Naive thymus-derived CD4-positive, alpha-beta T cell (primary cell): ENCODE data around the gene CYRIA. TPM values are rescaled to one million over a fixed set of nuclear protein-coding genes. Genes with fewer than 3 reads are reported as not detected.

ENCODE experiments used
- ATAC-seq: fragments of 150-1000 bp; cut with Tn5 transposase; 2 replicates; pipeline ENCODE4 v1.10.0; 2021; ENCODE audit warnings: mild to moderate bottlenecking, moderate library complexity
- CTCF ChIA-PET: fragments of 350-600 bp; sonication (Branson Sonifier 250); formaldehyde crosslinking; loops from one replicate; lab custom pipeline; 2021; ENCODE audit warnings: antibody characterized with exemption; lab: Charles Lee
- POLR2A ChIA-PET: fragments of 350-600 bp; sonication (Branson Sonifier 250); formaldehyde crosslinking; loops from one replicate; lab custom pipeline; 2021; ENCODE audit warnings: antibody characterized with exemption, inconsistent platforms; lab: Charles Lee
- DNase-seq, 9 donors: peaks; one replicate each; pipeline versions ENCODE4 v3.0.0 to v3.0.0-alpha.2; 2020 to 2022; ENCODE audit warnings: mixed read lengths in 1 of 9
- H3K27ac ChIP-seq: one replicate; pipeline ENCODE4 v1.7.0; 2013; ENCODE audit warnings: mild to moderate bottlenecking, low read depth, low read length, moderate library complexity
- H3K27me3 ChIP-seq, 2 donors: one replicate each; pipeline ENCODE4 v1.7.0; 2013; ENCODE audit warnings: low read length in 2 of 2, mild to moderate bottlenecking in 2 of 2, moderate library complexity in 2 of 2; ENCODE audit not compliant: control insufficient read depth in 2 of 2, insufficient read depth in 2 of 2
- H3K36me3 ChIP-seq, 3 experiments: 1 replicate in 2 of 3; 2 replicates in 1 of 3; pipeline ENCODE4 v1.7.0; 2013; ENCODE audit warnings: low read length in 3 of 3, mild to moderate bottlenecking in 3 of 3, moderate library complexity in 1 of 3; ENCODE audit not compliant: insufficient read depth in 3 of 3, control insufficient read depth in 2 of 3
- H3K4me1 ChIP-seq, 2 donors: one replicate each; pipeline ENCODE4 v1.7.0; 2013; ENCODE audit warnings: low read length in 2 of 2, mild to moderate bottlenecking in 2 of 2, moderate library complexity in 1 of 2; ENCODE audit not compliant: control insufficient read depth in 2 of 2, insufficient read depth in 2 of 2
- H3K4me3 ChIP-seq: 2 replicates; pipeline ENCODE4 v1.7.0; 2013; ENCODE audit warnings: mild to moderate bottlenecking, low read length
- H3K9me3 ChIP-seq, 3 experiments: 1 replicate in 2 of 3; 2 replicates in 1 of 3; pipeline ENCODE4 v1.7.0; 2013; ENCODE audit warnings: low read length in 3 of 3; ENCODE audit not compliant: control insufficient read depth in 2 of 3
- H3K27ac Mint-ChIP-seq, 9 donors: one replicate each; pipeline ENCODE4 v1.8.0; 2020 to 2022; ENCODE audit warnings: mixed read lengths in 9 of 9, mild to moderate bottlenecking in 8 of 9, moderate library complexity in 5 of 9, inconsistent platforms in 2 of 9
- H3K27me3 Mint-ChIP-seq, 5 donors: one replicate each; pipeline ENCODE4 v1.8.0; 2021 to 2022; ENCODE audit warnings: mixed read lengths in 5 of 5, mild to moderate bottlenecking in 1 of 5
- H3K36me3 Mint-ChIP-seq, 5 donors: one replicate each; pipeline ENCODE4 v1.8.0; 2020 to 2022; ENCODE audit warnings: mixed read lengths in 5 of 5, mild to moderate bottlenecking in 3 of 5, inconsistent platforms in 1 of 5
- H3K4me1 Mint-ChIP-seq, 7 donors: one replicate each; pipeline ENCODE4 v1.8.0; 2020 to 2022; ENCODE audit warnings: mixed read lengths in 7 of 7, mild to moderate bottlenecking in 3 of 7, inconsistent platforms in 1 of 7
- H3K4me3 Mint-ChIP-seq, 10 donors: one replicate each; pipeline ENCODE4 v1.8.0; 2020 to 2022; ENCODE audit warnings: mild to moderate bottlenecking in 10 of 10, mixed read lengths in 10 of 10, moderate library complexity in 6 of 10, inconsistent platforms in 2 of 10
- H3K9me3 Mint-ChIP-seq, 11 donors: one replicate each; pipeline ENCODE4 v1.8.0; 2020 to 2022; ENCODE audit warnings: mixed read lengths in 11 of 11, mild to moderate bottlenecking in 4 of 11, inconsistent platforms in 1 of 11, moderate library complexity in 1 of 11
- intact Hi-C, 2 donors: fragments of 100-400 bp; cut with micrococcal nuclease; formaldehyde crosslinking; loops; one replicate each; pipeline ENCODE4 v1.15.1; 2023
- polyA plus RNA-seq, 2 donors: library from polyadenylated mRNA; unstranded; fragments of 300-500 nt; fragmentation: Illumina TruSeq; gene quantifications; one replicate each; pipeline ENCODE4 v1.2.3, GENCODE V29; 2021
- total RNA-seq, 6 experiments: library from RNA in 5 of 6; stranded (reverse) in 5 of 6; gene quantifications; 1 replicate in 5 of 6; 2 replicates in 1 of 6; pipeline ENCODE4 v1.2.3 and lab custom pipeline; 2021 to 2026

Gene CYRIA
- total and polyA plus RNA-seq, 7 experiments from 2014 or later = 0.16 to 48.7 (median 1.1) TPM

- intact Hi-C loops = no loop called here
- Mint-ChIP-seq H3K27ac (no peak overlapping the region), H3K36me3 (no peaks in the 10 kb centered on the region), H3K27me3 (peaks cover 11 to 49% (median 16%) of the 10 kb centered on the region in 5 donors), H3K4me3 (no peak overlapping the region), H3K9me3 (no peaks in the 10 kb centered on the region), H3K4me1 (peaks cover 0 to 25% (median 0%) of the 10 kb centered on the region in 7 donors)
- Histone ChIP-seq H3K36me3 (no peaks in the 10 kb centered on the region), H3K4me1 (peaks cover 0 to 2% of the 10 kb centered on the region in 2 donors), H3K27me3 (peaks cover 0 to 4% of the 10 kb centered on the region in 2 donors), H3K9me3 (no peaks in the 10 kb centered on the region), H3K4me3 (no peak overlapping the region), H3K27ac (no peak overlapping the region)
- CTCF ChIA-PET = no interaction called here
- no peak for ATAC-seq
- DNase-seq = no peak
- POLR2A ChIA-PET = no interaction called here
Measured at GRCh38 chr2:16657671-16658070, 8.0 kb downstream of the CYRIA start.

- H3K27me3 ChIP-seq = no peaks in the 10 kb centered on the region
- no peaks in the 10 kb centered on the region for H3K36me3 ChIP-seq
- DNase-seq (no peak), ATAC-seq (peak; percentile 73)
- Mint-ChIP-seq H3K27me3 (peaks cover 6 to 41% (median 14%) of the 10 kb centered on the region in 5 donors), H3K9me3 (no peaks in the 10 kb centered on the region), H3K4me3 (no peak overlapping the region), H3K36me3 (no peaks in the 10 kb centered on the region), H3K27ac (no peak overlapping the region), H3K4me1 (peaks cover 0 to 23% (median 0%) of the 10 kb centered on the region in 7 donors)
- intact Hi-C loops = no loop called here
- no peaks in the 10 kb centered on the region for H3K4me1 ChIP-seq
- no peaks in the 10 kb centered on the region for H3K9me3 ChIP-seq
- CTCF ChIA-PET = no interaction called here
- no peak overlapping the region for H3K27ac ChIP-seq
- H3K4me3 ChIP-seq = no peak overlapping the region
- POLR2A ChIA-PET = no interaction called here
Measured at GRCh38 chr2:16656784-16657391, 8.7 kb downstream of the CYRIA start.

DNA sequence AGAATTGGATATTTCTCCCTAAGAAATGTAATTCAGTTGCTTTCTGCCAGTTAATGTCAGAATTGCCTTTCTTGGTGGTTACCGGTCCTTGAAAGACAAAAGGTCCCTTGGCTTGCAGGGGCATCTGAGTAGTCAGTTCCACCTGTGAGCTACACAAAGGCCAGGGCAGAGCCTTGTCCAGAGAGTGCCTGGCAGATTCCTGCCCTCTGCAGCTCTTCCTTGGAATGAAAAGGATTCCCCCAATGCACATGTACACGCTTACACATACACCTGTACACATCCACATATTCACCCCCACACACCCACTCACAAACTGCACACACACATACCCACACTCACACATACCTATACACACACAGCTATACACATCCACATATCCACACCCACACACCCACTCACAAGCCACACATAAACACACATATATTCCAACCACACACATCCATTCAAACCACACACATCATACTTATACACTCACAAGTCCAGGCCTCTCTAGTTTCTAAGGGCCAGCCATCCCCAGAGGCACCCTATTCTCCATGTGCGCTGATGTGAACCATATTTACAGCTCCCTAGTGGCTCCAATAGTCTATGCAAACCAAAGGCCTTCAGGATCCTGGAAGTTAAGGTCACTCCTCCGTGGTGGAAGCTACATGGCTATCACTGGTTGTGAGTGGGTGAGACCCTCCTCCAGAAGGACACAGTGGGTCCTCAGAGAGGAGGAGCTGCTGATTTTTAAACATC lies 9.6 kb downstream of the CYRIA start:
- peaks cover 0 to 22% (median 0%) of the 10 kb centered on the region in 7 donors for H3K4me1 Mint-ChIP-seq
- CTCF ChIA-PET = interaction anchor here (0.9 kb wide), 1 partner anchor 27 kb away, joined by 5 read pairs; no protein-coding TSS in a partner anchor
- intact Hi-C loops = no loop called here
- H3K4me3 ChIP-seq = no peak overlapping the region
- no peak overlapping the region for H3K27ac Mint-ChIP-seq
- H3K9me3 Mint-ChIP-seq = no peaks in the 10 kb centered on the region
- H3K27me3 ChIP-seq = no peaks in the 10 kb centered on the region
- H3K9me3 ChIP-seq = no peaks in the 10 kb centered on the region
- peaks cover 0 to 36% (median 14%) of the 10 kb centered on the region in 5 donors for H3K27me3 Mint-ChIP-seq
- no peak overlapping the region for H3K4me3 Mint-ChIP-seq
- H3K36me3 ChIP-seq = no peaks in the 10 kb centered on the region
- ATAC-seq (no peak), DNase-seq (no peak)
- POLR2A ChIA-PET = no interaction called here
- no peak overlapping the region for H3K27ac ChIP-seq
- H3K4me1 ChIP-seq = no peaks in the 10 kb centered on the region
- H3K36me3 Mint-ChIP-seq = no peaks in the 10 kb centered on the region

GRCh38 chr2:16655445-16655837 lies 10.2 kb downstream of the CYRIA start:
- no peak overlapping the region for H3K27ac ChIP-seq
- H3K4me1 ChIP-seq = no peaks in the 10 kb centered on the region
- DNase-seq (no peak), ATAC-seq (no peak)
- Mint-ChIP-seq H3K36me3 (no peaks in the 10 kb centered on the region), H3K4me1 (peaks cover 0 to 27% (median 0%) of the 10 kb centered on the region in 7 donors), H3K27me3 (peaks cover 0 to 33% (median 14%) of the 10 kb centered on the region in 5 donors), H3K9me3 (no peaks in the 10 kb centered on the region), H3K4me3 (no peak overlapping the region), H3K27ac (no peak overlapping the region)
- POLR2A ChIA-PET = no interaction called here
- CTCF ChIA-PET = interaction anchor here (0.9 kb wide), 1 partner anchor 26 kb away, joined by 5 read pairs; no protein-coding TSS in a partner anchor
- no peak overlapping the region for H3K4me3 ChIP-seq
- no peaks in the 10 kb centered on the region for H3K9me3 ChIP-seq
- no peaks in the 10 kb centered on the region for H3K27me3 ChIP-seq
- intact Hi-C loops = no loop called here
- no peaks in the 10 kb centered on the region for H3K36me3 ChIP-seq

DNA sequence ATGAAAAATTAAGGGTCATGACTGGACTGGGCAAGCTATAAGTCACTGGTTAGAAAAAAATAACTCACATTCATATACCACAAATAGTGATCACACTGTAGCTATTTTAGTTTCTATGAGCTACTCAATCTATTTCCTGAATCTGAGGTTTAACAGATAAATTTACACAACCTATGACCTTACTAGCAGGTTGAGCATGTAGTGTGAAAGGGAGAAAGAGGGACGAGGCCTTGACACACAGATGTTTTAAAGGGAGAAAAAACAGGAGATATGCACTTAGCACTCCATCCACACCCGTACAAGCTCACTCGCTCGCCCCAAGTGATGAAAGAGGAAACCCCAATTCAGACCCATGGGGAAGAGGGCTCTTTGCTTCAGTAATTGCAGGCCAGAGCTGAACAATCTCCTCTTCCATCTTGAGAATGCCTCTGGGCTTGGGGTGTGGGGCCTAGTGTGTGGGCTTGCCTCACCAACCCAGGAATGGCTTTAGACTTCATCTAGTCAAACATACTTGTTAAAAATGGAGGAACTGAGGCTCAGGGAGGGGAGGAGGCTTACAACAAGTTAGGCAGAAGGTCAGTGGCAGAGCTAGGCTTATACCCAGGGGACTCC lies 10.7 kb downstream of the CYRIA start:
- intact Hi-C loops = no loop called here
- ChIA-PET POLR2A (no interaction called here), CTCF (interaction anchor here (0.9 kb wide), 1 partner anchor 26 kb away, joined by 5 read pairs; no protein-coding TSS in a partner anchor)
- Mint-ChIP-seq H3K27me3 (peaks cover 0 to 28% (median 9%) of the 10 kb centered on the region in 5 donors), H3K9me3 (no peaks in the 10 kb centered on the region), H3K4me1 (peaks cover 0 to 27% (median 0%) of the 10 kb centered on the region in 7 donors), H3K4me3 (no peak overlapping the region), H3K27ac (no peak overlapping the region), H3K36me3 (no peaks in the 10 kb centered on the region)
- Histone ChIP-seq H3K4me3 (no peak overlapping the region), H3K27me3 (no peaks in the 10 kb centered on the region), H3K9me3 (no peaks in the 10 kb centered on the region), H3K27ac (no peak overlapping the region), H3K4me1 (no peaks in the 10 kb centered on the region), H3K36me3 (no peaks in the 10 kb centered on the region)
- no peak for DNase-seq
- ATAC-seq = peak; percentile 5

DNA sequence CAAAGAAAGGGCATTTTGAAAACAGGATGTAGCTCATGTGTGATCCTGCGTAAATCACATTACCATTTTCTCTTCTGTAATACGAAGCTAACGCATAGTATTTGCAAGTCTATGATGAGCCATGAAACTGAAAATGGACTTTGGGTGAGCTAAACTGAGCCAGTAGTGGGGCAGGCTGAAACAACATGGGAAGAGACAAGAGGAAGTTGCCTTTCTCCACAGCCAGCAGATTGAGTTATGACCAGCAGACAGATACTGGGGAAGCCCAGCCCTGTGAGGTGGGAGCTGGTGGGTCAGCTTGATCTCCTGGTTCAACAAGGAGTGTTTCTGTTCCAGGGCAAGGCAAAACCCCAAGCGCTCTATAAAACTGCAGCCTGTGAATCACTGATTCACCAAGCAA lies 11.8 kb downstream of the CYRIA start:
- no peaks in the 10 kb centered on the region for H3K9me3 Mint-ChIP-seq
- no peak for DNase-seq
- peak overlapping the region in 1 of 10 donors; percentile 7 for H3K4me3 Mint-ChIP-seq
- POLR2A ChIA-PET = no interaction called here
- no peak overlapping the region for H3K27ac Mint-ChIP-seq
- ATAC-seq = peak; percentile 46
- peaks cover 0 to 34% (median 0%) of the 10 kb centered on the region in 7 donors for H3K4me1 Mint-ChIP-seq
- no peaks in the 10 kb centered on the region for H3K9me3 ChIP-seq
- H3K27me3 ChIP-seq = no peaks in the 10 kb centered on the region
- CTCF ChIA-PET = no interaction called here
- intact Hi-C loops = no loop called here
- peaks cover 0 to 25% (median 8%) of the 10 kb centered on the region in 5 donors for H3K27me3 Mint-ChIP-seq
- no peaks in the 10 kb centered on the region for H3K36me3 Mint-ChIP-seq
- H3K4me3 ChIP-seq = no peak overlapping the region
- no peaks in the 10 kb centered on the region for H3K4me1 ChIP-seq
- H3K27ac ChIP-seq = no peak overlapping the region
- H3K36me3 ChIP-seq = no peaks in the 10 kb centered on the region
